IMR-90 (cell line): ENCODE results near the gene PRICKLE2. TPM values are rescaled to one million over a fixed set of nuclear protein-coding genes. Genes with fewer than 3 reads are reported as not detected.

Experiments used
- ATAC-seq: fragments of 200-7000 bp; cut with Tn5 transposase; 2 replicates; pipeline ENCODE4 v1.9.1; 2020; ENCODE audit warnings: low read depth, mild to moderate bottlenecking, moderate library complexity
- BruUV-seq: library from RNA; stranded (reverse); fragments of 400-500 nt; replicated peaks from 2 replicates; lab custom pipeline; 2021; lab: Mats Ljungman, UMichigan
- CTCF ChIA-PET: fragments of 300-600 bp; formaldehyde crosslinking; extraction: SDS; loops from one replicate; lab custom pipeline; 2021; ENCODE audit warnings: antibody characterized with exemption; lab: Yijun Ruan, JAX
- POLR2A ChIA-PET: fragments of 300-600 bp; sonication (Branson Sonifier 250); formaldehyde crosslinking; loops from one replicate; lab custom pipeline; 2022; ENCODE audit warnings: antibody characterized with exemption; ENCODE audit not compliant: unreplicated experiment; lab: Charles Lee
- DNase-seq: peaks from one replicate; pipeline ENCODE4 v3.0.0; 2013
- H2AFZ ChIP-seq: replicated peaks from 2 replicates; pipeline ENCODE3; 2013; ENCODE audit warnings: low read length, mild to moderate bottlenecking; ENCODE audit not compliant: poor library complexity
- H2AK5ac ChIP-seq: 2 replicates; pipeline ENCODE4 v1.6.1; 2013; ENCODE audit warnings: low read depth, low read length, inconsistent platforms
- H2AK9ac ChIP-seq: replicated peaks from 2 replicates; pipeline ENCODE3; 2013; ENCODE audit warnings: mild to moderate bottlenecking, low read depth, low read length, moderate library complexity; ENCODE audit not compliant: poor library complexity
- H2BK120ac ChIP-seq: 2 replicates; pipeline ENCODE4 v1.6.1; 2013; ENCODE audit warnings: low read depth, low read length, inconsistent platforms
- H2BK15ac ChIP-seq: 3 replicates; pipeline ENCODE4 v1.6.1; 2013; ENCODE audit warnings: low read depth, low read length, inconsistent platforms
- H2BK20ac ChIP-seq: 2 replicates; pipeline ENCODE4 v1.6.1; 2013; ENCODE audit warnings: low read depth, mild to moderate bottlenecking, inconsistent platforms, low read length, moderate library complexity
- H2BK5ac ChIP-seq: 2 replicates; pipeline ENCODE4 v1.6.1; 2013; ENCODE audit warnings: mild to moderate bottlenecking, low read depth, low read length, inconsistent platforms; ENCODE audit not compliant: poor library complexity, severe bottlenecking
- H3K14ac ChIP-seq: replicated peaks from 2 replicates; pipeline ENCODE4 v1.6.1; 2013; ENCODE audit warnings: low read depth, low read length, inconsistent platforms
- H3K18ac ChIP-seq: 2 replicates; pipeline ENCODE4 v1.6.1; 2013; ENCODE audit warnings: low read depth, low read length, control low read depth
- H3K23ac ChIP-seq: 2 replicates; pipeline ENCODE4 v1.6.1; 2013; ENCODE audit warnings: low read depth, low read length, inconsistent platforms
- H3K27ac ChIP-seq: 2 replicates; pipeline ENCODE4 v1.5.1; 2013; ENCODE audit warnings: mild to moderate bottlenecking, control low read depth, low read length; ENCODE audit not compliant: insufficient read depth
- H3K27me3 ChIP-seq: 2 replicates; pipeline ENCODE4 v1.6.1; 2013; ENCODE audit warnings: low read length; ENCODE audit not compliant: control insufficient read depth, insufficient read depth
- H3K36me3 ChIP-seq: 2 replicates; pipeline ENCODE4 v1.6.1; 2013; ENCODE audit warnings: low read length, mixed read lengths; ENCODE audit not compliant: control insufficient read depth, insufficient read depth
- H3K4ac ChIP-seq: 2 replicates; pipeline ENCODE4 v1.6.1; 2013; ENCODE audit warnings: low read depth, low read length, inconsistent platforms
- H3K4me1 ChIP-seq: 2 replicates; pipeline ENCODE4 v1.6.1; 2013; ENCODE audit warnings: low read length, mixed read lengths; ENCODE audit not compliant: control insufficient read depth, insufficient read depth
- H3K4me2 ChIP-seq: 2 replicates; pipeline ENCODE4 v1.6.1; 2013; ENCODE audit warnings: low read depth, mild to moderate bottlenecking, control low read depth, low read length, moderate library complexity
- H3K4me3 ChIP-seq: 2 replicates; pipeline ENCODE4 v1.5.1; 2013; ENCODE audit warnings: low read depth, mild to moderate bottlenecking, control low read depth, low read length, moderate library complexity; ENCODE audit not compliant: insufficient read depth
- H3K56ac ChIP-seq: 2 replicates; pipeline ENCODE4 v1.6.1; 2013; ENCODE audit warnings: low read length, inconsistent platforms; ENCODE audit not compliant: insufficient read depth; ENCODE audit errors: extremely low read depth
- H3K79me1 ChIP-seq, 2 experiments: 2 replicates each; pipeline ENCODE4 v1.6.1; 2013; ENCODE audit warnings: low read length in 2 of 2, inconsistent platforms in 1 of 2, low read depth in 1 of 2
- H3K9ac ChIP-seq: 2 replicates; pipeline ENCODE4 v1.6.1; 2013; ENCODE audit warnings: low read depth, low read length, control low read depth
- H3K9me1 ChIP-seq: 2 replicates; pipeline ENCODE4 v1.6.1; 2013; ENCODE audit warnings: low read length, inconsistent platforms; ENCODE audit not compliant: insufficient read depth
- H3K9me3 ChIP-seq: 2 replicates; pipeline ENCODE4 v1.6.1; 2013; ENCODE audit warnings: low read length; ENCODE audit not compliant: control insufficient read depth, insufficient read depth
- H4K20me1 ChIP-seq: 2 replicates; pipeline ENCODE4 v1.6.1; 2013; ENCODE audit warnings: low read length, inconsistent platforms; ENCODE audit not compliant: insufficient read depth
- H4K5ac ChIP-seq: 2 replicates; pipeline ENCODE4 v1.6.1; 2013; ENCODE audit warnings: mild to moderate bottlenecking, low read depth, low read length, control low read depth
- H4K8ac ChIP-seq, 2 experiments: 2 replicates each; pipeline ENCODE4 v1.6.1; 2013; ENCODE audit warnings: low read depth in 2 of 2, low read length in 2 of 2, control low read depth in 1 of 2, inconsistent platforms in 1 of 2
- H4K91ac ChIP-seq: 2 replicates; pipeline ENCODE4 v1.6.1; 2013; ENCODE audit warnings: low read depth, low read length, inconsistent platforms; ENCODE audit not compliant: insufficient read depth
- BHLHE40 ChIP-seq: fragments of 150-350 bp; IDR thresholded peaks from 2 replicates; pipeline ENCODE4 v1.6.1; 2016; ENCODE audit warnings: mild to moderate bottlenecking, low read depth, low read length
- CEBPB ChIP-seq: IDR thresholded peaks from 2 replicates; pipeline ENCODE4 v1.6.1; 2012; ENCODE audit warnings: low read depth, low read length, improper control_type of control experiment
- CTCF ChIP-seq: conservative IDR thresholded peaks from 2 replicates; pipeline ENCODE4 v1.5.1; 2012; ENCODE audit warnings: mild to moderate bottlenecking, low read depth, low read length, improper control_type of control experiment
- FOS ChIP-seq: fragments of 150-350 bp; IDR thresholded peaks from 2 replicates; pipeline ENCODE4 v1.6.1; 2016; ENCODE audit warnings: low read depth, low read length
- MAZ ChIP-seq: IDR thresholded peaks from 2 replicates; pipeline ENCODE4 v1.6.1; 2012; ENCODE audit warnings: low read depth, mild to moderate bottlenecking, low read length, improper control_type of control experiment, moderate library complexity, borderline replicate concordance
- MXI1 ChIP-seq: IDR thresholded peaks from 2 replicates; pipeline ENCODE4 v1.6.1; 2012; ENCODE audit warnings: low read depth, mild to moderate bottlenecking, low read length, moderate library complexity, borderline replicate concordance
- NFE2L2 ChIP-seq: fragments of 150-350 bp; IDR thresholded peaks from 2 replicates; pipeline ENCODE4 v1.6.1; 2016; ENCODE audit warnings: low read depth, mild to moderate bottlenecking, low read length
- POLR2A ChIP-seq: IDR thresholded peaks from 2 replicates; pipeline ENCODE4 v1.6.1; 2012; ENCODE audit warnings: mild to moderate bottlenecking, low read depth, low read length
- RAD21 ChIP-seq: IDR thresholded peaks from 2 replicates; pipeline ENCODE4 v1.6.1; 2012; ENCODE audit warnings: low read length, improper control_type of control experiment
- RCOR1 ChIP-seq: IDR thresholded peaks from 2 replicates; pipeline ENCODE4 v1.6.1; 2012; ENCODE audit warnings: mild to moderate bottlenecking, low read length, improper control_type of control experiment; ENCODE audit not compliant: insufficient replicate concordance
- RFX5 ChIP-seq: IDR thresholded peaks from 2 replicates; pipeline ENCODE4 v1.8.0; 2012; ENCODE audit warnings: low read depth, mild to moderate bottlenecking, low read length, moderate library complexity
- SMC3 ChIP-seq: fragments of 150-350 bp; IDR thresholded peaks from 2 replicates; pipeline ENCODE4 v1.6.1; 2016; ENCODE audit warnings: low read depth, mild to moderate bottlenecking, antibody characterized with exemption, low read length, moderate library complexity
- USF2 ChIP-seq: fragments of 150-350 bp; IDR thresholded peaks from 2 replicates; pipeline ENCODE4 v1.6.1; 2017; ENCODE audit warnings: mild to moderate bottlenecking, antibody characterized with exemption, low read length, low read depth
- WGBS, 2 experiments: methylation state at CpG; one replicate each; pipeline versions ENCODE4 v1.1.5 to v1.1.7; 2013; ENCODE audit warnings: missing lambda C conversion rate in 2 of 2; ENCODE audit not compliant: insufficient read length in 1 of 2; ENCODE audit errors: extremely low coverage in 2 of 2; 5-methylcytosine and 5-hydroxymethylcytosine counted together
- dilution Hi-C: fragments of 300-500 bp; cut with HindIII; formaldehyde crosslinking; loops from one replicate; pipeline ENCODE4 v1.14.3; 2018; ENCODE audit warnings: low sequenced_read_pairs; ENCODE audit not compliant: unreplicated experiment
- in situ Hi-C: fragments of 300-500 bp; cut with MboI; formaldehyde crosslinking; loops from 3 replicates; pipeline ENCODE4 v1.14.3; 2019; ENCODE audit warnings: low sequenced_read_pairs, inconsistent platforms, mixed read lengths
- intact Hi-C: fragments of 100-400 bp; cut with micrococcal nuclease; formaldehyde crosslinking; loops from 2 replicates; pipeline ENCODE4 v1.10.0; 2022
- polyA plus RNA-seq, 3 experiments: library from polyadenylated mRNA; depleted of rRNA; stranded (reverse); fragments of >200 nt; gene quantifications; 2 replicates each; pipeline ENCODE4 v1.2.3, GENCODE V29; 2012; ENCODE audit warnings: low replicate concordance in 1 of 3
- total RNA-seq: library from RNA; depleted of rRNA; stranded (reverse); fragments of >200 nt; gene quantifications from 2 replicates; pipeline ENCODE4 v1.2.3, GENCODE V29; 2012
- TF ChIP-seq, protein P1 (sequence below): fragments of 150-350 bp; IDR thresholded peaks from 2 replicates; pipeline ENCODE4 v1.6.1; 2016; ENCODE audit warnings: low read depth, mild to moderate bottlenecking, low read length, moderate library complexity, borderline replicate concordance

PRICKLE2 gene
- total and polyA plus RNA-seq, 2 of the 4 experiments (the other 2 are of a cell fraction) = 4.1 to 14.2 TPM

DNA sequence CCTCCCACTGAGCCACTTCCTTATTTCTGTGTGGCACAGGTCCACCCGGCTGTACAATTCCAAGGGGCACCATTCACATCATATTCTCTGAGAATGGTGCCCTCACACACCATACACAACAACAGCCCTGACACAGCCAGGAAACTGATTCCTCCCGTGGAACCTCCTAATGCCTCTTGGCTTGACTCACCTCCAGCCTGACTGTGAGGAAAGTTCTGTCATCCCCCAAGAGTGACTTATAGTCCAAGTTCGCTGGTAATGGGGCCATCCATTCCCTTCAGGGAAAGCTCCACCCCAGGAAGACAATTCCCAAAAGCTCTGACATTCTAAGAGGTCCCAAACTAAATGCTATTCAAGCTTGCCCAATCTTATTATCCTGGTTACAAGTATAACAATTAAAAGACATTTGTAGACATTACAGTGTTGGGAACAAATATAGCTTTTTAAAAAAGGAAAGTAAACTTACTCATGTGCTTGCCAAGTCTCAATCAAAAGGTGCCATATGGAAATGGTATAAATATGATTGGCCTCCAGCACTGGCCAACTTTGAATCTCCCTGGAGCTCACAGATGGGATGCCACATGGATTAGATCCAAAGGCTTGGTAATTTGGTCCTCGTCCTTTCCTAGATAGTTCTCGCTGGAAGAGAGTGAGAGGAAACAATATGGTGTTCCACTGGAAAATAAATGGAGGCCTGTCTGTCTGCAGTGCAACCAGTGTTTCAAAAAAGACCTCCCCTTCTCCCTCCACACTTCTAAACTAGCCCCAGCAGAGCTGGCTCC is 145.7 kb downstream of the PRICKLE2 start:
- Histone ChIP-seq H3K27ac (no peak overlapping the region), H2AFZ (no peak overlapping the region), H2AK9ac (no peak overlapping the region), H2AK5ac (no peak overlapping the region), H3K18ac (no peak overlapping the region), H4K91ac (no peak overlapping the region), H4K5ac (no peak overlapping the region), H3K23ac (no peak overlapping the region), H2BK120ac (no peak overlapping the region), H2BK20ac (no peak overlapping the region), H3K27me3 (no peaks in the 10 kb centered on the region; the same call in 1 of the 2 replicates), H3K79me1 (no peaks in the 10 kb centered on the region), H2BK5ac (no peak overlapping the region), H2BK15ac (no peak overlapping the region), H3K4ac (no peak overlapping the region), H3K56ac (no peak overlapping the region), H3K36me3 (no peaks in the 10 kb centered on the region), H3K4me1 (peaks cover 6% of the 10 kb centered on the region), H4K8ac (no peak overlapping the region), H3K4me3 (no peak overlapping the region), H3K14ac (no peak overlapping the region), H4K20me1 (no peaks in the 10 kb centered on the region), H3K9me1 (no peaks in the 10 kb centered on the region), H3K4me2 (no peak overlapping the region), H3K9me3 (no peaks in the 10 kb centered on the region; the same call in 1 of the 2 replicates), H3K9ac (no peak overlapping the region)
- dilution Hi-C loops (no loop called here), in situ Hi-C loops (no loop called here), intact Hi-C loops (no loop called here)
- DNase-seq (peak; percentile 36), ATAC-seq (no peak; the same call in 1 of the 2 replicates)
- BruUV-seq = no TSS peak
- POLR2A ChIA-PET = no interaction called here
- TF ChIP-seq RCOR1 (no peak), POLR2A (no peak), BHLHE40 (no peak), MXI1 (no peak), NFE2L2 (no peak), CEBPB (no peak), FOS (no peak), RAD21 (no peak), CTCF (no peak), USF2 (no peak), MAZ (no peak), RFX5 (no peak), SMC3 (no peak)
- TF ChIP-seq, protein P1, sequence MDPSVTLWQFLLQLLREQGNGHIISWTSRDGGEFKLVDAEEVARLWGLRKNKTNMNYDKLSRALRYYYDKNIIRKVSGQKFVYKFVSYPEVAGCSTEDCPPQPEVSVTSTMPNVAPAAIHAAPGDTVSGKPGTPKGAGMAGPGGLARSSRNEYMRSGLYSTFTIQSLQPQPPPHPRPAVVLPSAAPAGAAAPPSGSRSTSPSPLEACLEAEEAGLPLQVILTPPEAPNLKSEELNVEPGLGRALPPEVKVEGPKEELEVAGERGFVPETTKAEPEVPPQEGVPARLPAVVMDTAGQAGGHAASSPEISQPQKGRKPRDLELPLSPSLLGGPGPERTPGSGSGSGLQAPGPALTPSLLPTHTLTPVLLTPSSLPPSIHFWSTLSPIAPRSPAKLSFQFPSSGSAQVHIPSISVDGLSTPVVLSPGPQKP = no peak
- 40% methylated on average over 1 of the region's 5 CpGs; no CpG with 5 or more reads in 1 of the 2 experiments for WGBS, 2 experiments
- CTCF ChIA-PET = interaction anchor here (0.5 kb wide), 1 partner anchor 459 kb away, joined by 3 read pairs; no protein-coding TSS in a partner anchor
